BLaER1 (cell line): ENCODE measurements around the gene TMEM18.

Experiments used
- H3K27ac ChIP-seq: shearing (Covaris generic); formaldehyde crosslinking; 2 replicates; pipeline ENCODE4 v1.8.1; 2022
- H3K27me3 ChIP-seq: shearing (Covaris generic); formaldehyde crosslinking; 2 replicates; pipeline ENCODE4 v1.8.1; 2022
- H3K36me3 ChIP-seq: shearing (Covaris generic); formaldehyde crosslinking; 2 replicates; pipeline ENCODE4 v1.8.1; 2022
- H3K4me1 ChIP-seq: shearing (Covaris generic); formaldehyde crosslinking; 2 replicates; pipeline ENCODE4 v1.8.1; 2022
- H3K4me2 ChIP-seq: shearing (Covaris generic); formaldehyde crosslinking; 2 replicates; pipeline ENCODE4 v1.8.1; 2022
- H3K4me3 ChIP-seq: shearing (Covaris generic); formaldehyde crosslinking; 2 replicates; pipeline ENCODE4 v1.8.1; 2022
- H3K9ac ChIP-seq: shearing (Covaris generic); formaldehyde crosslinking; 2 replicates; pipeline ENCODE4 v1.8.1; 2022
- H3K9me3 ChIP-seq: shearing (Covaris generic); formaldehyde crosslinking; 2 replicates; pipeline ENCODE4 v1.8.1; 2022
- H4K20me1 ChIP-seq: shearing (Covaris generic); formaldehyde crosslinking; 2 replicates; pipeline ENCODE4 v1.8.1; 2022
- Cebpa-rat ChIP-seq: shearing (Covaris generic); IDR thresholded peaks from 2 replicates; pipeline ENCODE4 v1.8.1; 2022

Gene TMEM18

GRCh38 chr2:674321-674985 lies 2.8 kb downstream of the TMEM18 start:
- peak overlapping the region; percentile 95 for H3K27ac ChIP-seq
- peaks cover 23% of the 10 kb centered on the region for H4K20me1 ChIP-seq
- H3K27me3 ChIP-seq, result no peaks in the 10 kb centered on the region
- H3K4me2 ChIP-seq, result peak overlapping the region; percentile 90
- no peaks in the 10 kb centered on the region; the same call in 1 of the 2 replicates for H3K9me3 ChIP-seq
- TF ChIP-seq Cebpa-rat, result no peak
- peaks cover 75% of the 10 kb centered on the region for H3K4me1 ChIP-seq
- peaks cover 17% of the 10 kb centered on the region for H3K36me3 ChIP-seq
- peak overlapping the region; percentile 69 for H3K4me3 ChIP-seq
- H3K9ac ChIP-seq, result peak overlapping the region; percentile 81

DNA sequence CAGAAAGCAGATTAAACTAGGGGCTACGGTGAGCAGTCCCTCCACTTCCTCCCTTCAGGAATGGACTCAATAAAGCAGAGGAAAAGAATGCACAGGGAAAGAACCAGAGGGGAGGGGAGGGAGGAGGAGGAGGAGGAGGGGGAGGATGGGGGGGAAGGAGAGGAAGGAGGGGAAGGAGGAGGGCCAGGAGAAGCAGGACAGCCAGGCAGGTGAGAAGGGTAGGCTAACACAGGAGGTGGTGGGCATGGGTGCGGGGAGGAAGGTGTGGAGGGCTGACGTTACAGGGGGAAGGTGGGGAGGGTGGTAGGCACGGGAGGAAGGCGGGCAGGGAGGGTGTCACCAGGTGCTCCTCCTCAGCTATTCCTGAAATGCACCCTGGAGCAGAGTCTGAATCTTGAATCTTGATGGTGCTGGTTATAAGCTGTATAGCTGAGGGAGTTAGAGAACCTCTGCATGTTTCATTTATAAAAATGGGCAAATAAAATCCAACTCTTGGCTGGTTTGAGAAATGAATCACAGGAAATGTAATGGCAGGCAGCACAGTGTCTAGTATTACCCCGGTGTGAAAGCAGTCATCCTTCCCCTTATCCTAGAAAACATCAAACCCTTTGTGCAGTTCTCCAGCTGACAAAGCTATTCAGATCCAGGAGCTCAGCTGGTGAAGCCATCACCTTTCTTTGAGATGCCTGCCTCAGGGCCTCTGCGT lies 3.4 kb downstream of the TMEM18 start:
- TF ChIP-seq Cebpa-rat, result no peak
- peak overlapping the region; percentile 95 for H3K27ac ChIP-seq
- peak overlapping the region; percentile 90 for H3K4me2 ChIP-seq
- H4K20me1 ChIP-seq, result peaks cover 23% of the 10 kb centered on the region
- H3K4me1 ChIP-seq, result peaks cover 78% of the 10 kb centered on the region
- H3K27me3 ChIP-seq, result no peaks in the 10 kb centered on the region
- peak overlapping the region; percentile 82 for H3K9ac ChIP-seq
- peak overlapping the region; percentile 69 for H3K4me3 ChIP-seq
- peaks cover 2% of the 10 kb centered on the region; the same call in 1 of the 2 replicates for H3K9me3 ChIP-seq
- peaks cover 24% of the 10 kb centered on the region for H3K36me3 ChIP-seq

- Histone ChIP-seq H3K27me3 (no peaks in the 10 kb centered on the region), H4K20me1 (peaks cover 23% of the 10 kb centered on the region), H3K4me2 (peak overlapping the region; percentile 90), H3K4me3 (peak overlapping the region; percentile 55), H3K4me1 (peaks cover 78% of the 10 kb centered on the region), H3K9me3 (peaks cover 2% of the 10 kb centered on the region; the same call in 1 of the 2 replicates), H3K27ac (peak overlapping the region; percentile 95), H3K36me3 (peaks cover 32% of the 10 kb centered on the region), H3K9ac (peak overlapping the region; percentile 82)
- no peak for TF ChIP-seq Cebpa-rat
Observed at GRCh38 chr2:673016-673415, 4.2 kb downstream of the TMEM18 start.

DNA sequence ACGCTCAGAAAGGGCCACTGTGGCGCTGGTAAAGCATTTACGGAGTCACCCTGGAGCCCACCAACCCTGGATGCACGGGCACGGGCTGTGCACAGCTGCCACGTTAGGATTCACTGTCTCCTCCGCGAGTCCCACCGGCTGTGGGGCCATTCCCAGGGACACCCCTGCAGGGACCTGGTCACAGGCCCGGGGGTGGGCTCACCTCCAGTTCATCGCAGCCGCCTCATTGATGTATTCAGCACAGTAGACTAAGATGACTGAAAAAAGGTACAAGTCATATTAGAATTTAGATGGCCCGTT lies 4.7 kb downstream of the TMEM18 start:
- TF ChIP-seq Cebpa-rat, result no peak
- Histone ChIP-seq H3K9ac (peak overlapping the region; percentile 82), H4K20me1 (peaks cover 23% of the 10 kb centered on the region), H3K4me3 (peak overlapping the region; percentile 55; the same call in 1 of the 2 replicates), H3K9me3 (peaks cover 2% of the 10 kb centered on the region; the same call in 1 of the 2 replicates), H3K36me3 (peaks cover 36% of the 10 kb centered on the region), H3K4me1 (peaks cover 82% of the 10 kb centered on the region), H3K27ac (peak overlapping the region; percentile 95), H3K27me3 (no peaks in the 10 kb centered on the region), H3K4me2 (peak overlapping the region; percentile 90)

- Histone ChIP-seq H3K27me3 (no peaks in the 10 kb centered on the region), H3K9ac (peak overlapping the region; percentile 82), H4K20me1 (peaks cover 23% of the 10 kb centered on the region), H3K4me1 (peaks cover 84% of the 10 kb centered on the region), H3K4me2 (peak overlapping the region; percentile 90), H3K36me3 (peaks cover 42% of the 10 kb centered on the region), H3K27ac (peak overlapping the region; percentile 95), H3K4me3 (peak overlapping the region; percentile 55), H3K9me3 (peaks cover 5% of the 10 kb centered on the region; the same call in 1 of the 2 replicates)
- no peak for TF ChIP-seq Cebpa-rat
Observed at GRCh38 chr2:671787-672605, 5.2 kb downstream of the TMEM18 start.

GRCh38 chr2:671072-671471 lies 6.1 kb downstream of the TMEM18 start:
- Histone ChIP-seq H3K9me3 (peaks cover 14% of the 10 kb centered on the region), H3K9ac (peak overlapping the region; percentile 82), H3K36me3 (peaks cover 51% of the 10 kb centered on the region), H4K20me1 (peaks cover 23% of the 10 kb centered on the region), H3K27me3 (no peaks in the 10 kb centered on the region), H3K4me2 (peak overlapping the region; percentile 89), H3K4me3 (peak overlapping the region; percentile 45), H3K4me1 (peaks cover 83% of the 10 kb centered on the region), H3K27ac (peak overlapping the region; percentile 98)
- TF ChIP-seq Cebpa-rat, result no peak

- Histone ChIP-seq H3K4me1 (peaks cover 79% of the 10 kb centered on the region), H3K9ac (peak overlapping the region; percentile 82), H4K20me1 (peaks cover 18% of the 10 kb centered on the region), H3K4me3 (peak overlapping the region; percentile 45), H3K27ac (peak overlapping the region; percentile 98), H3K27me3 (no peaks in the 10 kb centered on the region), H3K9me3 (peaks cover 18% of the 10 kb centered on the region), H3K36me3 (peaks cover 55% of the 10 kb centered on the region), H3K4me2 (peak overlapping the region; percentile 89)
- TF ChIP-seq Cebpa-rat, result no peak
Observed at GRCh38 chr2:670637-671036, 6.6 kb downstream of the TMEM18 start.

DNA sequence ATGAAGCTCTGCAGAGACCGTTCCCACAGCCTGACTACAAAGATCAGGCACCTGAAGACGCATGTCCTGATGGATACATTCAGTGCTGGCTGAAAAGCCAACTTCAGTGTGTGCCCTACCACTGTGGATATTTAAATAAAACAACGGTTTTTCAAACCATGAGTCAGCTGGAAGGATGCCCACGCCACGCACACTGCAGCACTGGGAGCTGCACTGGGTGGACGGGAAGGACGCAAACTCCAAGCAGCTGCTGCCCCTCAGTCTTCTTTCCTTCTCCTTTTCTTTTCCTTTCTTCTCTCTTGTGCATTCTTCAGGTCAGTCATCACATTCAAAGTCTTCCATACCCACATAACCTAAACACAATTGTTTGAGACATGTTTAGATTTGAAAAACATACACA lies 7.9 kb downstream of the TMEM18 start:
- H3K4me1 ChIP-seq, result peaks cover 68% of the 10 kb centered on the region
- no peak for TF ChIP-seq Cebpa-rat
- H3K27me3 ChIP-seq, result no peaks in the 10 kb centered on the region
- H4K20me1 ChIP-seq, result peaks cover 8% of the 10 kb centered on the region; the same call in 1 of the 2 replicates
- H3K9ac ChIP-seq, result no peak overlapping the region; the same call in 1 of the 2 replicates
- H3K36me3 ChIP-seq, result peaks cover 64% of the 10 kb centered on the region
- H3K9me3 ChIP-seq, result peaks cover 29% of the 10 kb centered on the region
- peak overlapping the region; percentile 98 for H3K27ac ChIP-seq
- H3K4me2 ChIP-seq, result peak overlapping the region; percentile 89
- no peak overlapping the region for H3K4me3 ChIP-seq

GRCh38 chr2:668000-668398 lies 9.2 kb downstream of the TMEM18 start:
- peaks cover 68% of the 10 kb centered on the region for H3K4me1 ChIP-seq
- TF ChIP-seq Cebpa-rat, result no peak
- peaks cover 74% of the 10 kb centered on the region for H3K36me3 ChIP-seq
- H3K4me3 ChIP-seq, result no peak overlapping the region
- H3K9ac ChIP-seq, result no peak overlapping the region
- peak overlapping the region; percentile 5; the same call in 1 of the 2 replicates for H3K27ac ChIP-seq
- 0 out of 2 replicates have a peak, but pooled peaks cover 2% of the 10 kb centered on the region for H4K20me1 ChIP-seq
- H3K27me3 ChIP-seq, result no peaks in the 10 kb centered on the region
- H3K4me2 ChIP-seq, result peak overlapping the region; percentile 89; the same call in 1 of the 2 replicates
- H3K9me3 ChIP-seq, result peaks cover 29% of the 10 kb centered on the region
